NCI-H128 (cell line): ENCODE results near the gene PRMT3.
A peak's percentile ranks its signal among the peaks of the same experiment; 100 is the strongest.
"Not testable (repeated sequence)": the region's sequence is repeated elsewhere in the genome, so short reads cannot be mapped to it uniquely, and the experiment has no call there.

Source experiments
- DNase-seq: peaks from one replicate; lab custom pipeline; 2025; ENCODE audit not compliant: unreplicated experiment; lab: John Stamatoyannopoulos, UW

Gene PRMT3

DNA sequence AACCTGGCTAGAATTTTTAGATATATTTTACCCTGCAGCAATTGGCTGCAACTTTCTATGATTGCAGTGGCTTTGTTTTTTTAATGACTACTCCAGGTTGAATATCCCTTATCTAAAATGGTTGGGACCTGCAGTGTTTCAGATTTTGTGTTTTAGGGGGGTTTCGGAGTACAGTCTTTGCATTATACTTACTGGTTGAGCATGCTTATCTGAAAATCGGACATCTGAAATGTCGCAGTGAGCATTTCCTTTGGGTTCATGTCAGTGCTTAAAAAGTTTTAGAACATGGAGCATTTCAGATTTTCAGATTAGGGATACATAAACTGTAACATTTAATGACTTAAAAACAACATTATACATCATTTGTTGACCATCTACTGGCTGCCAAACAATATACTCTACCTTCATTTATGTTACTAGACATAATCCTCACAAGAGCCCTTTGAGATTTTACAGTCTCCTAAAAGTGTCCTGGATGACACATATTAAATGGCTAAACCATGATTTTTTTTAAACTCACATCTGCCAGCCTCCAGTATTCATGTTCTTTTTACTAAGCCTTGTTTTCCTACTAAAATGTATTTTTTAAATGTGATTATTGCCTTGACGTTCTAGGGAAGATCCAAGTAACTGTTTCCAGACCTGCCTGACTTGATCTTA is 66.3 kb downstream of the PRMT3 start:
- no peak for DNase-seq

DNA sequence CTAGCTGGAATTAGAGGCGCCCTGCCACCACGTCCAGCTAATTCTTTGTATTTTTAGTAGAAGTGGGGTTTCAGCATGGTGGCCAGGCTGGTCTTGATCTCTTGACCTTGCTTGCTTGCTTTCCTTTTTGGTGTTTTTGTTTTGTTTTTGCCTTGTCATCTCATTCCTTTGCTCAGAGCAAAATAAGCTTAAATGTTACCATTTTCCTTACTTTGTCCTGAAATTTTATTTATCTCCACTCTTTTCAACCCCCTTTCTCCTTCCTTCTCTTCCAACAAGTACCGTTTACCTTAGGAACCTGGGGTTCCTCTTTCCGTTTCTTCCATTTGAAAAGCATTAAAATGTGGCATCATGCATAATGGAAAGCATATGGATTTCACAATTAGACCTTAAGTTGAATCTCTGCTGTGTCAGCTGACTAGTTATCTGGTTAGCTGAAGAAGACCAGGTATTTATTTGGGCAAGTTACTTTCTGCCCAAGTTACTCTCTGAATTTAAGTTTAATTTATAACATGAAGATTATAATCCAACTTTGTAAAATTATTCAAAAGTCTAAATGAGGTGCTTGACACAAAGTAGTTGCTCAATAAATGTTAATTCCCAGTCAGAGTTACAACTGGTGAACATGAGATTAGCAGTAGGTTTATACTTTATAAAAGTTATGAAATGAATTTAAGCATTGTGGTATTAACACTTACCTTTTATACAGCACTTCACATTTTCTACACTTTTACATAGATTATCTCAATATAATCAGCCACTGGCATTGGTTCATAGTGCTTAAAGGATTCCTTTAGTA is 69.7 kb downstream of the PRMT3 start:
- no peak for DNase-seq

DNA sequence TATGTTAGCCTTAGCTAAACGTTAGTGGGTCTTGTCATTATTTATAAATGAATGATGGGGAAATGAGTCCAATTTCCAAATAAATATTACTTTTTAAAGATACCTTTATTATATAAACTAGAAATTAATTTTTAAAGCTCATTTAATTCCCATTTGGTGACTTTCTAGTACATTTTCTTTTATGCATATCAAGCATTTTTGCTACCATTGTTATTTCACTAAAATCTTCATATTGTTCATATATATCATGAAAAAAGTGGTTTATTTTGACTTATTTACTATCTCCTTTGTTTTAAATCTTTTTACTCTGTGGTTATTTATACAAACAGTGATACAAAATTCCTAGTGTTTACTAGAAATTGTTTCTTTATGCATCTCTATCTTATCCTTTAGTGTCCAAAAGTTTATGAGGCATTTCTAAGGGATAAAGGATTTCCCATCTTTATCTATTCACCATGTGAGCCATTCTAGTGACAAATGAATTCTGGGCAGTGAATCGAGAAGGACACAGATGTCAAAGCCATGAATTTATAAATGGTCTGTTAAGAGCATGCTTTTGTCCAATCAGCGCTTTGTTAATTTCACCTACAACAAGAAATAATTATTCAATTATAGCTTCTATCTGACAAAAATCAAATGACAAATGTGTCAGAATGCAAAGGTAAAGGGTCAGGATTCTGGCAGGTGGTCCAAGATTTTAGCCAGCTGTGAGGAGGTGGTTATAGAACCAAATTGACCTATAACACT is 70.6 kb downstream of the PRMT3 start:
- no peak for DNase-seq

- DNase-seq: no peak
These were observed 71.6 kb downstream of the PRMT3 start for GRCh38 chr11:20458905-20459632.

GRCh38 chr11:20459865-20460264 is 72.3 kb downstream of the PRMT3 start:
- no peak for DNase-seq

GRCh38 chr11:20464518-20464917 is 77.0 kb downstream of the PRMT3 start:
- no peak for DNase-seq

DNA sequence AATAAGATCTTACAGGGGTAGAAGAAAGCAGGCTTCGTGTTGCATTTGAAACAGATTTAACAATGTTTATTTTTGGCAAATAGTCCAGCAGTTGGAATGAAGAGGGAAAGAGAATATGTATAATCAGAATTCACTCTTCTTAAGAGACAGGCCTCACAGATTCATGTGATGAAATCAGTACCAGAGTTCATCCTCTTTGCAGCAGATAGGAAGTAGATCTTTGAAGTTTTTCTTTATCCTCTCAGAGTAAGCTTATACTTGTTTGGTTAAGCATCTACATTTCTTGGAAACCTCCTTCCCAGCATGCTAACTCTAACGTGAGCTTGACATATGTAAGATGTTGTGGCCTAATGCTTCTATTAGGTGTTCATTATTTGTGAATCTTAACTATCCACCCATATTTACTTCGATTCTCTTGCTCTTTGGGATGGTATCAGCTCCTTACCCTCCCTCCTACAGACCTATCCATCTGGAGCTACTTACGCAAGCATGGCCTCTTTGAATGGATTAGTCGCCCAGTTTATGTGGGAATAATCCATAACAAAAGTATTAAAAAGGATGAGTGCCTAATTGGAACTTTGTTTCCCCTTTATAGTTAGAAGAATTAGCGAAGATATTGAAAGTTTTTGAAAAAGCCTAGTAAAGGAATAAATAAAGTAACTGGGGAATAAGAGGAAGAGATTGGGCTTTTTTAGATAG is 80.1 kb downstream of the PRMT3 start:
- DNase-seq: no peak

DNA sequence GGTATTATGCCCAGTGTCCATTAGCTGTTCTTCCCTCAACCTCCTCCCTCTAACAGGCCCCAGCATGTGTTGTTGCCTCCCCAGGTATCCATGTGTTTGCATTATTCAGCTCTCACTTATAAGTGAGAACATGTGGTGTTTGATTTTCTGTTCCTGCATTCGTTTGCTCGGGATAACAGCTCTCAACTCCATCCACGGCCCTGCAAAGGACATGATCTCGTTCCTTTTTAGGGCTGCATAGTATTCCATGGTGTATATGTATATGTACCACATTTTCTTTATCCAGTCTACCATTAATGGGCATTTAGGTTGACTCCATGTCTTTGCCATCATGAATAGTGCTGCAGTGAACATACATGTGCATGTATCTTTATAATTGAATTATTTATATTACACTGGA is 82.8 kb downstream of the PRMT3 start:
- no peak for DNase-seq

DNA sequence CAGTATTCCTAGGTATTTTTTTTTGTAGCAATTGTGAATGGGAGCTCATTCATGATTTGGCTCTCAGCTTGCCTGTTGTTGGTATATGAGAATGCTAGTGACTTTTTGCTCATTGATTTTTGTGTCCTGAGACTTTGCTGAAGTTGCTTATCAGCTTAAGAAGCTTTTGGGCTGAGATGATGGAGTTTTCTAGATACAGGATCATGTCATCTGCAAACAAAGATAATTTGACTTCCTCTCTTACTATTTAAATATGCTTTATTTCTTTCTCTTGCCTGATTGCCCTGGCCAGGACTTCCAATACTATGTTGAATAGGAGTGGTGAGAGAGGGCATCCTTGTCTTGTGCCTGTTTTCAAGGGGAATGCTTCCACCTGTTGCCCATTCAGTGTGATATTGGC is 84.4 kb downstream of the PRMT3 start:
- not testable (repeated sequence) for DNase-seq

DNA sequence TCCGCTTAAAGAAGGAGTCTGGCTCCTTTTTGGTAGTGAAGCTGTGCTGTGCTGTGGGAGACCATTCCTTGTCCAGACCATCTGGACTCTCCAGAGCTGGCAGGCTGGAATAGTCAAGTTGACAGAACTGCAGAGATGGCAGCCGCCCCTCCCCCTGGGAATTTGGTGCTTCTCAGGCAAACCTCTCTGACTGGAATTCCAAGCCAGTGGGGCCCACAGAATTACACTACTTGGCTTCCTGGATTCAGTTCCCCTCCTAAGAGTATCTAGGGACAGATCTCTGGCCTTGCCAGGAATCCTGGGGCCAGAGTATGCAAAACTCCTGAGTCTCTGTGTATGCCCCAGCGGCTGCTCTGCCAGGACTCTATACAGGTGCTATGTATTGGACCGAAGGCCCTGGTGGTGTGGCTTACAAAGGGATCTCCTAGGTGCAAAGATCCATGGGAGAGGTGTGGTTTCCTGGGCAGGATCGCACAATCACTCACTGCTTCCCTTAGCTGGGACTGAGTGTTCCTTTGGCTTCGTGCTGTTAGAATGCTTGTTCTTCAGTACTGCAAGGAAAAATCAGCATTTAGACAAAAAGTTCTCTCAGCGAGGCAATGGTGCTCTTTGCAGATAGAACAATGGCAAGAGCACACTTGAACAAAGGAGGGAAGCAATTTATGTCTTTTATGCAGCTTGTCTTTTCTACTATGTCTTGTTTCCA is 86.8 kb downstream of the PRMT3 start:
- DNase-seq: no peak

GRCh38 chr11:20474882-20475517 is 87.5 kb downstream of the PRMT3 start:
- no peak for DNase-seq

- no peak for DNase-seq
These were observed 90.0 kb downstream of the PRMT3 start for GRCh38 chr11:20477418-20478090.

- DNase-seq: no peak
These were observed 92.0 kb downstream of the PRMT3 start for GRCh38 chr11:20479513-20479912.

DNA sequence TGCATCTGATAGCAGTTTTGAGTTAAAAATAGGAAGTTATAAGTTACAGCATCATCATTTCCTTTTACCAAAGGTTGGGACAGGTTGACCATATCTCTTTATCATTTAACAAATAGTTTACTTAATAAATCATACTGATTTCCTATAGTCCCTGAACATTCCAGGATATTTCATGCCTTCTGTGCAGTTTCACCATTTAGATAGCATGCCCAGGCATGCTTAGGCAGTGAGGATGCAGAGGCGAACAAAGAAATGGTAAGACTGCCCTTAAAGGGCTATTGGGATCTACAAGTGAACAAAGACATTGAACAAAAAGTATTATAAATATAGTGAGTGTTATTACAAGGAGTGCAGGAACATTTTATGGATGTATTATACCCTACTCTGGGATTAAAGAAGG is 96.4 kb downstream of the PRMT3 start:
- DNase-seq: no peak

DNA sequence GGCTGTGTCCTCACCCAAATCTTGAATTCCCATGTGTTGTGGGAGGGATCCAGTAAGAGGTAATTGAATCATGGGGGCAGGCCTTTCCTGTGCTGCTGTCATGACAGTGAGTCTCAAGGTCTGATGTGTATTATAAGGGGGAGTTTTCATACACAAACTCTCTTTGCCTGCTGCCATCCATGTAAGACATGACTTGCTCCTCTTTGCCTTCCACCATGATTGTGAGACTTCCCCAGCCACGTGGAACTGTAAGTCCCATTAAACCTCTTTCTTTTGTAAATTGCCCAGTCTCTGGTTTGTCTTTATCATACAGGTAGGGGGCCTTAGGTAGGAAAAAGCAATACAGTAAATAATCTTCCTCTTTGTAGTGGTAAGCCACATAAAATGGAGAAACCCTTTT is 96.9 kb downstream of the PRMT3 start:
- DNase-seq: not testable (repeated sequence)

DNA sequence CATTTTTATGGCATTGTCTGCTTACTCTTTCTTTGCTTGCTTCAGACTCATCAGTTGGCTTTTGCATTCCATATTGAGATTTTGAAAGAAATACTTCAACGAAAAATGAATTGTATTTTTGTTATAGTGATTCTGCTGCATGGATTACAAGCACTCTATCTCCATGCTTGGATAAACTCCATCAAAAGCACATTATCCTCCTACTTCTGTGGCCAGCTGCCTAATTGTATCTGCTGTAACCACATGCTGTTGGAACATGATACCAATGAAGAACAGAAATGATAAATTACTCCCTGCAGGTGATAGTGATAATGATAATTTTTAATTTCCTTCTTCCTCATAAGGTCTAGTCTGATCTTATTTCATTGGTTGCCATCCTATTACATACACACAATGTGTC is 100.8 kb downstream of the PRMT3 start:
- peak; percentile 83 for DNase-seq

- DNase-seq: no peak
These were observed 102.4 kb downstream of the PRMT3 start for GRCh38 chr11:20489948-20490347.

DNA sequence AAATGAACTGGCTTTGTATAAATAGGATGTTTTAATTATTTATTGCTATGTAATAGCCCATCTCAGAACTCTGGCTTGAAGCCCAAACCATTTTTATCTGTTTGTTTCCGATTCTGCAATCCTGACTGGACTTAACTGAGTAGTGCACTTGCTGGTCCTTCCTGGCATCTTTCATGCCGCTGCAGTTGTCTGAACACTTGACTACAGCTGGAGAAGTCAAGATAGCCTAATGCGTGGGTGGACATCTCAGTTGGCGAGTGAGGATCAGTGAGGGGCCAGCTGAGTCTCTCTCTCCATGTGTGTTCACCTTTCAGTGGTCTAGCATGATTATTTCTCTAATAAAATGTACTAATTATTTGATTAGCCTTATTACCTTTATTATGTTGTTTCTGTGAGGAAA is 105.8 kb downstream of the PRMT3 start:
- no peak for DNase-seq
